Spleen (tissue), 11 donors: Measurements from ENCODE around the gene CUL7. TPM values are rescaled to one million over a fixed set of nuclear protein-coding genes. Genes with fewer than 3 reads are reported as not detected.
A peak's percentile ranks its signal among the peaks of the same experiment; 100 is the strongest.

Experiments
- DNase-seq: peaks from one replicate; pipeline ENCODE4 v3.0.0-alpha.2; 2020
- H3K27ac ChIP-seq, 8 donors: fragments of 200-600 bp; sonication (generic) in 7 of 8; 1 replicate in 4 of 8; 2 replicates in 4 of 8; pipeline versions ENCODE4 v1.5.0 to v1.8.0; 2016 to 2021; ENCODE audit warnings: inconsistent platforms in 4 of 8, mild to moderate bottlenecking in 4 of 8, moderate library complexity in 1 of 8
- H3K27me3 ChIP-seq, 7 donors: fragments of 200-600 bp; sonication (generic) in 6 of 7; replicated peaks in 1 of 7; 1 replicate in 4 of 7; 2 replicates in 3 of 7; pipeline versions ENCODE4 v1.5.0 to v1.8.0; 2016 to 2021; ENCODE audit warnings: inconsistent platforms in 3 of 7, mild to moderate bottlenecking in 1 of 7
- H3K36me3 ChIP-seq, 6 donors: fragments of 200-600 bp; sonication (generic) in 5 of 6; 1 replicate in 4 of 6; 2 replicates in 2 of 6; pipeline versions ENCODE4 v1.5.0 to v1.8.0; 2016 to 2021; ENCODE audit warnings: inconsistent platforms in 2 of 6
- H3K4me1 ChIP-seq, 6 donors: fragments of 200-600 bp; sonication (generic) in 5 of 6; 1 replicate in 3 of 6; 2 replicates in 3 of 6; pipeline versions ENCODE4 v1.5.0 to v1.8.0; 2016 to 2021; ENCODE audit warnings: inconsistent platforms in 3 of 6
- H3K4me3 ChIP-seq, 8 donors: fragments of 200-600 bp; sonication (generic) in 7 of 8; 1 replicate in 4 of 8; 2 replicates in 4 of 8; pipeline versions ENCODE4 v1.5.0 to v1.8.0; 2016 to 2021; ENCODE audit warnings: inconsistent platforms in 4 of 8, mild to moderate bottlenecking in 4 of 8, moderate library complexity in 2 of 8
- H3K9me3 ChIP-seq, 8 donors: fragments of 200-600 bp; sonication (generic) in 7 of 8; 1 replicate in 4 of 8; 2 replicates in 4 of 8; pipeline versions ENCODE4 v1.5.0 to v1.8.0; 2016 to 2021; ENCODE audit warnings: inconsistent platforms in 4 of 8
- CTCF ChIP-seq, 11 experiments: fragments of 200-600 bp in 7 of 11; fragments of 450-650 bp in 4 of 11; sonication (generic) in 4 of 11; IDR thresholded peaks in 8 of 11; conservative IDR thresholded peaks in 3 of 11; 1 replicate in 7 of 11; 2 replicates in 4 of 11; pipeline versions ENCODE4 v1.4.0 to v1.8.0; 2016 to 2021; ENCODE audit warnings: antibody characterized with exemption in 11 of 11, inconsistent platforms in 4 of 11, mild to moderate bottlenecking in 1 of 11
- POLR2A ChIP-seq, 3 donors: fragments of 450-650 bp; IDR thresholded peaks; one replicate each; pipeline ENCODE4 v1.5.1; 2017; ENCODE audit warnings: antibody characterized with exemption in 3 of 3, mild to moderate bottlenecking in 1 of 3
- POLR2AphosphoS5 ChIP-seq, 3 donors: sonication (generic); formaldehyde crosslinking; IDR thresholded peaks; one replicate each; pipeline ENCODE4 v1.5.1; 2017; ENCODE audit warnings: antibody characterized with exemption in 3 of 3
- WGBS, 5 donors: extraction: QIAGEN DNeasy Blood & Tissue Kit in 3 of 5; methylation state at CpG; one replicate each; pipeline versions ENCODE4 v1.1.5 to v1.1.7; 2013 to 2018; 5-methylcytosine and 5-hydroxymethylcytosine counted together
- intact Hi-C: fragments of 100-400 bp; cut with DNase I; formaldehyde crosslinking; loops from one replicate; pipeline ENCODE4 v1.15.0; 2023; ENCODE audit warnings: low total_unique reads
- polyA plus RNA-seq, 3 donors: library from polyadenylated mRNA; stranded (reverse); fragments of 200-250 nt; gene quantifications; one replicate each; pipeline ENCODE4 v1.2.1, GENCODE V29; 2013
- total RNA-seq, 7 donors: library from RNA; depleted of rRNA in 3 of 7; stranded (reverse); fragments of >200 nt in 3 of 7; fragmentation: NEBNext Ultra II Directional in 4 of 7; extraction: Animal tissue kit (Norgen Biotek cat#: 25700) in 4 of 7; gene quantifications; one replicate each; pipeline versions ENCODE4 v1.1.0 to v1.2.1, GENCODE V29; 2016 to 2021
- donor health status: healthy with polysubstance abuse.
- donor health status: DM: no; HTN: no; CAD: no; lungs with moderate emphysema.
- donor health status: DM: no; HTN: no; CAD: no.
- donor health status: Bipolar disorder and iron deficiency.
- donor health status: healthy.
- donor health status: DM: no; HTN: no; CAD: no.
- donor health status: DM: yes; HTN: yes; CAD: no.

The CUL7 gene
- total and polyA plus RNA-seq, 10 donors = 3.6 to 23.1 (median 13.7) TPM

GRCh38 chr6:43024436-43024835 lies 29.2 kb downstream of the CUL7 start:
- intact Hi-C loops = no loop called here
- WGBS, 5 donors = 81 to 97% (median 88%) methylated on average over 2 of the region's 2 CpGs
- Histone ChIP-seq H3K4me1 (peaks cover 15 to 44% (median 31%) of the 10 kb centered on the region in 6 donors), H3K9me3 (no peaks in the 10 kb centered on the region), H3K27ac (no peak overlapping the region), H3K36me3 (peaks cover 0 to 80% (median 51%) of the 10 kb centered on the region in 6 donors), H3K4me3 (no peak overlapping the region), H3K27me3 (no peaks in the 10 kb centered on the region)
- DNase-seq = no peak
- TF ChIP-seq POLR2AphosphoS5 (IDR thresholded peaks at IDR 0.05) (no peak), POLR2A (IDR thresholded peaks at IDR 0.05) (no peak), CTCF (IDR thresholded peaks at IDR 0.05 in 8 of 11, conservative IDR thresholded peaks at IDR 0.05 in 3 of 11) (no peak)

DNA sequence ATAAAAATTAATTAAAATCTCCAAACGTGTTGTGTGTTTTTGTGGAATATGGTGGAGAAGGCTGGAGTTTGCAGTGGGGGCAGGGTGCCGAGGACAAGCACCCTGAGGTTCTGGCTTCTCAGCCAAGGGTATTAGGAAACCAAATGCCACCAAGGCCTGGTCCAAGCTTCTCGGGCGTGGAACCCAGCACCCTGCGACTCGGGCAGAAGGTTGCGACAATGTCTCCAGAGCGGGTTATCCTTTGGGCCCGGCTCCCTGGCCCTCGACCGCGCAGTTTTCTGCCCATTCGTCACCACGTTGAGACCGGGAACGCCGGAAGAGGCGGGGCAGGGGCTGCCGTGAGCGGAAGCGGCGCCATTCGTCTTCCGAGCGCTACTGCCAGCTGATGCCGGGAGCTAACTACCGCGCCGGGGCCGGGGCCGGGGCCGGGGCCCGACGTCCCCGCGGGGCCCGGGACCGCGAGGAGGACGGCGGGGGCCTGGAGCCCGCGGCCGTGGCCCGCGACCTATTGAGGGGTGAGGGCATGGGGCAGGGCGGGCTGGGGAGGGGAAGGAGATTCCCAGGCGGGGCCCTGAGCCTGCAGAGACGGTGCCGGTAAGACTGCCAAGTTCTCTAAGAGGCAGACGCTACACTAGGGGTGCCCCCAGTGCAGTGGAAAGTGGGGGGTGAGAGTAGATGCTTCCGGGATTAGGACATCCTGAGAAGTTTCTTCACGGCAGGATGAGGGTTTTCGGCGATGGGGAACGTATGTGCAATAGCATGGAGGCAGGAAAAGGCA lies 32.2 kb downstream of the CUL7 start, which contains the start of gene RRP36:
Gene RRP36 (plus strand): TSS at position 354 of the 778 bp plus-strand sequence. CDS start 32 bp downstream, at position 386.
- DNase-seq = peak; percentile 96
- no peak for TF ChIP-seq CTCF (IDR thresholded peaks at IDR 0.05 in 8 of 11, conservative IDR thresholded peaks at IDR 0.05 in 3 of 11)
- peak; percentile 86 to 90 (median 88) for TF ChIP-seq POLR2AphosphoS5 (IDR thresholded peaks at IDR 0.05)
- no peak for TF ChIP-seq POLR2A (IDR thresholded peaks at IDR 0.05)
- intact Hi-C loops = no loop called here
- peak within 1 kb of the TSS; percentile 72 to 99 (median 98) for H3K4me3 ChIP-seq
- H3K27me3 ChIP-seq = no peaks in the 10 kb centered on the region
- 1 to 2% (median 1%) methylated on average over 12 to 56 of the region's 56 CpGs for WGBS, 5 donors
- H3K4me1 ChIP-seq = peaks cover 23 to 63% (median 44%) of the 10 kb centered on the region in 6 donors
- H3K9me3 ChIP-seq = no peaks in the 10 kb centered on the region
- H3K36me3 ChIP-seq = peaks cover 0 to 79% (median 47%) of the 10 kb centered on the region in 6 donors
- H3K27ac ChIP-seq = peak within 1 kb of the TSS; percentile 81 to 95 (median 90)

- TF ChIP-seq POLR2A (IDR thresholded peaks at IDR 0.05) = no peak
- TF ChIP-seq POLR2AphosphoS5 (IDR thresholded peaks at IDR 0.05) = no peak
- TF ChIP-seq CTCF (IDR thresholded peaks at IDR 0.05 in 8 of 11, conservative IDR thresholded peaks at IDR 0.05 in 3 of 11) = no peak
- no peak for DNase-seq
- H3K4me1 ChIP-seq = peaks cover 29 to 69% (median 50%) of the 10 kb centered on the region in 6 donors
- H3K27me3 ChIP-seq = no peaks in the 10 kb centered on the region
- intact Hi-C loops = no loop called here
- peaks cover 0 to 79% (median 41%) of the 10 kb centered on the region in 6 donors for H3K36me3 ChIP-seq
- no peaks in the 10 kb centered on the region for H3K9me3 ChIP-seq
- 49 to 74% (median 70%) methylated on average over 3 to 5 of the region's 5 CpGs for WGBS, 5 donors
- H3K4me3 ChIP-seq = peak overlapping the region; percentile 72 to 99 (median 98)
- H3K27ac ChIP-seq = peak overlapping the region; percentile 81 to 95 (median 90)
These were observed 32.8 kb downstream of the CUL7 start for GRCh38 chr6:43020847-43021246.

- H3K36me3 ChIP-seq = peaks cover 0 to 73% (median 34%) of the 10 kb centered on the region in 6 donors
- intact Hi-C loops = no loop called here
- no peak for DNase-seq
- no peak overlapping the region for H3K4me3 ChIP-seq
- no peaks in the 10 kb centered on the region for H3K27me3 ChIP-seq
- H3K9me3 ChIP-seq = no peaks in the 10 kb centered on the region
- peaks cover 33 to 76% (median 57%) of the 10 kb centered on the region in 6 donors for H3K4me1 ChIP-seq
- TF ChIP-seq POLR2AphosphoS5 (IDR thresholded peaks at IDR 0.05) (no peak), POLR2A (IDR thresholded peaks at IDR 0.05) (no peak), CTCF (IDR thresholded peaks at IDR 0.05 in 8 of 11, conservative IDR thresholded peaks at IDR 0.05 in 3 of 11) (no peak)
- 95 to 99% (median 97%) methylated on average over 3 of the region's 3 CpGs for WGBS, 5 donors
- peak overlapping the region in 4 of 8 donors; percentile 90 to 95 (median 93) for H3K27ac ChIP-seq
These were observed 33.5 kb downstream of the CUL7 start for GRCh38 chr6:43020052-43020705.
